H1 (cell line): ENCODE results near the gene CD63.

Source experiments
- EZH2 ChIP-seq: fragments of 200-600 bp; sonication (generic); IDR thresholded peaks from 2 replicates; pipeline ENCODE4 v1.7.1; 2012; ENCODE audit warnings: low read depth, mild to moderate bottlenecking, moderate library complexity, low read length, inconsistent platforms; ENCODE audit not compliant: severe bottlenecking
- POLR2A ChIP-seq, 2 experiments: IDR thresholded peaks; 1 replicate in 1 of 2; 2 replicates in 1 of 2; pipeline ENCODE4 v1.6.1; 2011; ENCODE audit warnings: low read depth in 2 of 2, low read length in 2 of 2, mild to moderate bottlenecking in 2 of 2; ENCODE audit errors: control extremely low read depth in 1 of 2
- POLR2AphosphoS5 ChIP-seq: IDR thresholded peaks from 2 replicates; pipeline ENCODE4 v1.6.1; 2011; ENCODE audit warnings: low read depth, low read length
- TF ChIP-seq, protein P1 (sequence below), 3 experiments: IDR thresholded peaks; 1 replicate in 2 of 3; 2 replicates in 1 of 3; pipeline versions ENCODE4 v1.5.1 to v1.6.1; 2011; ENCODE audit warnings: low read length in 3 of 3, mild to moderate bottlenecking in 3 of 3, inconsistent platforms in 2 of 3, low read depth in 1 of 3, moderate library complexity in 1 of 3; ENCODE audit not compliant: insufficient read depth in 1 of 3; ENCODE audit errors: control extremely low read depth in 1 of 3

DNA sequence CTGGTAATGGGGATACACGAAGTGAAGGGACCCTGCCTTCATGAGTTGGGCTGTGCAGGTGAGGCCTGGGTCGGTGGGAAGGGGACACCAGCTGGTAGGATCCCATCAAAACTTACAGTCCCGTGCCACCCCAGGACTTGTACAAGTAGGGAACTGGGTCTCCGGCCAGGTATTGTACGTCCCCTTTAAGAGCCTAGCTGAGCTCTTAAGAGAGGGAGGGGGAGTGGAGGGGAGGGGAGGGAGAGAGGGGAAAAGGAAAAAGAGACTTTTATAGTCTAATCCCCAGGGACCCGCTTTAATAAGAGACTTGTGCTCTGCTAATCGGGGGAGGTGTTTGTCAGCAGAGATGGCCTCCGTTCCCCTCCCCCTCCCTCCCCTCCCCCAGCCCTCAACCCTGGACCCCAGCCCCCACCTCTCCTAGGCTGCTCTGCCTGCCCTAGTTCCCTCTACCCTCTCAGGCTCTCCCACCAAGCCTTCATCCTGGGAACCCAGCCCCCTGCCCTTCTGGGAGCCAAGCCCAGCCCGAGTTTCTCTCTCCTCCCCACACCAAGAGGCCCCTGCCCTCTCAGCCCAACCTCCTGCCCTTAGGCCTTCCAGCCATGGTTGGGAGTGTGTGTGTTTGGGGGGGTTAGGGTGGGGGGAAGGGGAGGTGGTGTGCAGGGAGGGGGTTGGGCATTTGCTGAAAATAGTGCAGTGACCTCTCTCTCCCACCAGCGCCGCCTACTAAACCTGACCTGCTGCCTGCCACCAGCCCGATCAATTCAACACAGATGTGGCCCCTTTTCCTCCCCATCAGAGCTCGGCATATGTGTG, 16.8 kb upstream of the CD63 start:
- TF ChIP-seq EZH2 (no peak), POLR2AphosphoS5 (no peak), POLR2A (IDR thresholded peaks at IDR 0.05; ENCODE audit: control extremely low read depth in 1 of 2, low read depth in 2 of 2, low read length in 2 of 2) (peak in 1 of 2 experiments; percentile 19; a peak in 1 of 3 replicates)
- TF ChIP-seq, protein P1, sequence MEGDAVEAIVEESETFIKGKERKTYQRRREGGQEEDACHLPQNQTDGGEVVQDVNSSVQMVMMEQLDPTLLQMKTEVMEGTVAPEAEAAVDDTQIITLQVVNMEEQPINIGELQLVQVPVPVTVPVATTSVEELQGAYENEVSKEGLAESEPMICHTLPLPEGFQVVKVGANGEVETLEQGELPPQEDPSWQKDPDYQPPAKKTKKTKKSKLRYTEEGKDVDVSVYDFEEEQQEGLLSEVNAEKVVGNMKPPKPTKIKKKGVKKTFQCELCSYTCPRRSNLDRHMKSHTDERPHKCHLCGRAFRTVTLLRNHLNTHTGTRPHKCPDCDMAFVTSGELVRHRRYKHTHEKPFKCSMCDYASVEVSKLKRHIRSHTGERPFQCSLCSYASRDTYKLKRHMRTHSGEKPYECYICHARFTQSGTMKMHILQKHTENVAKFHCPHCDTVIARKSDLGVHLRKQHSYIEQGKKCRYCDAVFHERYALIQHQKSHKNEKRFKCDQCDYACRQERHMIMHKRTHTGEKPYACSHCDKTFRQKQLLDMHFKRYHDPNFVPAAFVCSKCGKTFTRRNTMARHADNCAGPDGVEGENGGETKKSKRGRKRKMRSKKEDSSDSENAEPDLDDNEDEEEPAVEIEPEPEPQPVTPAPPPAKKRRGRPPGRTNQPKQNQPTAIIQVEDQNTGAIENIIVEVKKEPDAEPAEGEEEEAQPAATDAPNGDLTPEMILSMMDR (IDR thresholded peaks at IDR 0.05; ENCODE audit: control extremely low read depth in 1 of 3, insufficient read depth in 1 of 3, low read depth in 1 of 3, low read length in 3 of 3): no peak
